WTC11 (cell line): Measurements from ENCODE around the gene CBS. TPM values are rescaled to one million over a fixed set of nuclear protein-coding genes. Genes with fewer than 3 reads are reported as not detected.
A peak's percentile ranks its signal among the peaks of the same experiment; 100 is the strongest.

Source experiments
- ATAC-seq: fragments of 200-7000 bp; cut with Tn5 transposase; 2 replicates; pipeline ENCODE4 v1.10.0; 2021; ENCODE audit warnings: mild to moderate bottlenecking, moderate library complexity
- CTCF ChIA-PET: fragments of 300-600 bp; sonication (Branson Sonifier 250); formaldehyde crosslinking; loops from one replicate; lab custom pipeline; 2021; ENCODE audit warnings: antibody characterized with exemption; lab: Charles Lee
- POLR2A ChIA-PET: fragments of 350-600 bp; sonication (Branson Sonifier 250); formaldehyde crosslinking; loops from one replicate; lab custom pipeline; 2021; ENCODE audit warnings: antibody characterized with exemption; lab: Charles Lee
- DNase-seq: peaks from one replicate; pipeline ENCODE4 v3.0.0; 2021; ENCODE audit warnings: low spot score
- H3K27ac Mint-ChIP-seq: 2 replicates; pipeline ENCODE4 v1.8.0; 2021; ENCODE audit warnings: mixed read lengths
- H3K27me3 Mint-ChIP-seq: 2 replicates; pipeline ENCODE4 v1.8.0; 2021; ENCODE audit warnings: low read depth, mild to moderate bottlenecking, moderate library complexity, mixed read lengths
- H3K36me3 Mint-ChIP-seq: 2 replicates; pipeline ENCODE4 v1.8.0; 2021; ENCODE audit warnings: mixed read lengths
- H3K4me1 Mint-ChIP-seq: 2 replicates; pipeline ENCODE4 v1.8.0; 2022; ENCODE audit warnings: mixed read lengths
- H3K4me3 Mint-ChIP-seq: 2 replicates; pipeline ENCODE4 v1.8.0; 2021; ENCODE audit warnings: mild to moderate bottlenecking, moderate library complexity, mixed read lengths
- H3K9me3 Mint-ChIP-seq: 2 replicates; pipeline ENCODE4 v1.8.0; 2021; ENCODE audit warnings: mixed read lengths
- ARID4B ChIP-seq: sonication (generic); formaldehyde crosslinking; IDR thresholded peaks from 2 replicates; pipeline ENCODE4 v1.8.0; 2023; ENCODE audit warnings: missing genetic modification reagents, mild to moderate bottlenecking, borderline replicate concordance
- CTCF ChIP-seq: fragments of 200-600 bp; IDR thresholded peaks from 2 replicates; pipeline ENCODE4 v1.8.0; 2022; ENCODE audit warnings: antibody characterized with exemption
- FOXJ3 ChIP-seq: sonication (generic); formaldehyde crosslinking; IDR thresholded peaks from 2 replicates; pipeline ENCODE4 v1.9.0; 2021; ENCODE audit warnings: missing genetic modification reagents, mild to moderate bottlenecking, borderline replicate concordance
- HMGA2 ChIP-seq: fragments of 250-450 bp; sonication (Bioruptor Pico); IDR thresholded peaks from 2 replicates; pipeline ENCODE4 v1.4.0; 2021; ENCODE audit warnings: mild to moderate bottlenecking, moderate library complexity
- HMGXB4 ChIP-seq: sonication (generic); formaldehyde crosslinking; IDR thresholded peaks from 2 replicates; pipeline ENCODE4 v1.8.1; 2023; ENCODE audit warnings: mild to moderate bottlenecking, moderate library complexity, missing genetic modification reagents
- MLX ChIP-seq: sonication (generic); formaldehyde crosslinking; IDR thresholded peaks from 2 replicates; pipeline ENCODE4 v1.8.1; 2023; ENCODE audit warnings: mild to moderate bottlenecking, missing genetic modification reagents, moderate library complexity
- NFE2L1 ChIP-seq: sonication (generic); formaldehyde crosslinking; IDR thresholded peaks from 2 replicates; pipeline ENCODE4 v1.8.1; 2023; ENCODE audit warnings: missing genetic modification reagents
- NR1H2 ChIP-seq: sonication (generic); formaldehyde crosslinking; IDR thresholded peaks from 2 replicates; pipeline ENCODE4 v1.9.0; 2021; ENCODE audit warnings: mild to moderate bottlenecking, moderate library complexity, missing genetic modification reagents
- NR2C2 ChIP-seq: sonication (generic); formaldehyde crosslinking; IDR thresholded peaks from 2 replicates; pipeline ENCODE4 v1.8.0; 2022; ENCODE audit warnings: mild to moderate bottlenecking, missing genetic modification reagents
- SOX15 ChIP-seq: fragments of 250-450 bp; sonication (Bioruptor Pico); IDR thresholded peaks from 2 replicates; pipeline ENCODE4 v1.9.0; 2021; ENCODE audit warnings: mild to moderate bottlenecking
- STAT6 ChIP-seq: sonication (generic); formaldehyde crosslinking; conservative IDR thresholded peaks from 2 replicates; pipeline ENCODE4 v1.8.1; 2023; ENCODE audit warnings: mild to moderate bottlenecking, low read depth, missing genetic modification reagents, moderate library complexity
- ZNF219 ChIP-seq: sonication (generic); formaldehyde crosslinking; IDR thresholded peaks from 2 replicates; pipeline ENCODE4 v1.8.0; 2023; ENCODE audit warnings: missing genetic modification reagents, mild to moderate bottlenecking, borderline replicate concordance
- ZNF263 ChIP-seq: sonication (generic); formaldehyde crosslinking; IDR thresholded peaks from 2 replicates; pipeline ENCODE4 v1.8.1; 2022; ENCODE audit warnings: low read depth, mild to moderate bottlenecking, moderate library complexity, missing genetic modification reagents
- ZNF532 ChIP-seq: fragments of 250-450 bp; sonication (Bioruptor Pico); IDR thresholded peaks from 2 replicates; pipeline ENCODE4 v1.9.0; 2021; ENCODE audit warnings: mild to moderate bottlenecking, borderline replicate concordance
- total RNA-seq: library from RNA; stranded (reverse); gene quantifications from 3 replicates; pipeline ENCODE4 v1.2.3, GENCODE V29; 2021

The CBS gene
- total RNA-seq, 1 experiment from 2014 or later, result 844 TPM

GRCh38 chr21:43021756-43022600 lies 53.7 kb downstream of the CBS start:
- H3K4me3 Mint-ChIP-seq, result no peak overlapping the region
- H3K27me3 Mint-ChIP-seq, result no peaks in the 10 kb centered on the region
- ChIA-PET POLR2A (no interaction called here), CTCF (no interaction called here)
- no peak for TF ChIP-seq HMGXB4 (CRISPR knock-in tag)
- 0 out of 2 replicates have a peak, but pooled peaks cover 4% of the 10 kb centered on the region for H3K4me1 Mint-ChIP-seq
- ATAC-seq (no peak; the same call in none of the 2 replicates), DNase-seq (no peak)
- H3K36me3 Mint-ChIP-seq, result peaks cover 58% of the 10 kb centered on the region
- H3K9me3 Mint-ChIP-seq, result no peaks in the 10 kb centered on the region
- H3K27ac Mint-ChIP-seq, result peak overlapping the region; percentile 65

- Mint-ChIP-seq H3K4me3 (no peak overlapping the region), H3K4me1 (0 out of 2 replicates have a peak, but pooled peaks cover 4% of the 10 kb centered on the region), H3K9me3 (no peaks in the 10 kb centered on the region), H3K36me3 (peaks cover 58% of the 10 kb centered on the region), H3K27ac (peak overlapping the region; percentile 29), H3K27me3 (no peaks in the 10 kb centered on the region)
- ChIA-PET POLR2A (no interaction called here), CTCF (no interaction called here)
- no peak for ATAC-seq
- no peak for DNase-seq
- TF ChIP-seq NFE2L1 (CRISPR knock-in tag), result no peak
- no peak for TF ChIP-seq NR2C2 (CRISPR knock-in tag)
- no peak for TF ChIP-seq ZNF532 (CRISPR knock-in tag)
- no peak for TF ChIP-seq ZNF263 (CRISPR knock-in tag)
- TF ChIP-seq NR1H2, result no peak
- TF ChIP-seq ZNF219 (CRISPR knock-in tag), result no peak
- no peak for TF ChIP-seq HMGA2 (CRISPR knock-in tag)
- TF ChIP-seq CTCF, result no peak
- no peak for TF ChIP-seq FOXJ3 (CRISPR knock-in tag)
- no peak for TF ChIP-seq STAT6 (CRISPR knock-in tag)
- no peak for TF ChIP-seq ARID4B (CRISPR knock-in tag)
- no peak for TF ChIP-seq MLX
- TF ChIP-seq SOX15 (CRISPR knock-in tag), result no peak
Observed at GRCh38 chr21:43021191-43021590, 54.4 kb downstream of the CBS start.
